OCI-LY7 (cell line): ENCODE measurements around the gene RPL10. TPM values are rescaled to one million over a fixed set of nuclear protein-coding genes. Genes with fewer than 3 reads are reported as not detected.
A peak's percentile ranks its signal among the peaks of the same experiment; 100 is the strongest.

Experiments
- BruUV-seq: library from RNA; stranded (reverse); fragments of 400-500 nt; replicated peaks from 2 replicates; lab custom pipeline; 2021; lab: Mats Ljungman, UMichigan
- CTCF ChIA-PET: fragments of 300-600 bp; sonication (Branson Sonifier 250); formaldehyde crosslinking; loops from one replicate; lab custom pipeline; 2022; ENCODE audit warnings: antibody characterized with exemption; ENCODE audit not compliant: unreplicated experiment; lab: Charles Lee
- POLR2A ChIA-PET: fragments of 300-600 bp; sonication (Branson Sonifier 250); formaldehyde crosslinking; loops from one replicate; lab custom pipeline; 2022; ENCODE audit warnings: antibody characterized with exemption; lab: Charles Lee
- DNase-seq: peaks from one replicate; pipeline ENCODE4 v3.0.0-alpha.2; 2015; ENCODE audit warnings: low spot score
- H2AFZ ChIP-seq: fragments of 200-600 bp; sonication (generic), shearing (Covaris generic); 2 replicates; pipeline ENCODE4 v1.6.1; 2014; ENCODE audit warnings: mild to moderate bottlenecking, antibody characterized with exemption, low read length, moderate library complexity
- H3K27ac ChIP-seq: fragments of 200-600 bp; sonication (generic); 2 replicates; pipeline ENCODE4 v1.5.1; 2014; ENCODE audit warnings: mixed run types, low read depth, mild to moderate bottlenecking, moderate library complexity, low read length, inconsistent platforms; ENCODE audit not compliant: poor library complexity, severe bottlenecking
- H3K36me3 ChIP-seq: fragments of 200-600 bp; sonication (generic); 2 replicates; pipeline ENCODE4 v1.6.1; 2014; ENCODE audit warnings: mild to moderate bottlenecking, antibody characterized with exemption, low read length, moderate library complexity, mixed read lengths; ENCODE audit not compliant: insufficient read depth
- H3K4me1 ChIP-seq: fragments of 200-600 bp; sonication (generic); 2 replicates; pipeline ENCODE4 v1.5.1; 2014; ENCODE audit warnings: mild to moderate bottlenecking, low read length; ENCODE audit not compliant: insufficient read depth, poor library complexity, severe bottlenecking
- H3K4me2 ChIP-seq: fragments of 200-600 bp; sonication (generic); 2 replicates; pipeline ENCODE4 v1.6.1; 2014; ENCODE audit warnings: mild to moderate bottlenecking, low read length
- H3K4me3 ChIP-seq: fragments of 200-600 bp; sonication (generic); 2 replicates; pipeline ENCODE4 v1.5.1; 2014; ENCODE audit warnings: mild to moderate bottlenecking, low read depth, low read length; ENCODE audit not compliant: poor library complexity, severe bottlenecking
- H3K79me2 ChIP-seq: fragments of 200-600 bp; sonication (generic); 2 replicates; pipeline ENCODE4 v1.6.1; 2016; ENCODE audit warnings: low read depth, mild to moderate bottlenecking, low read length, moderate library complexity, mixed read lengths; ENCODE audit not compliant: insufficient read depth
- H3K9me2 ChIP-seq: fragments of 200-600 bp; sonication (generic); 2 replicates; pipeline ENCODE4 v1.6.1; 2016; ENCODE audit warnings: mild to moderate bottlenecking, low read length, mixed read lengths; ENCODE audit not compliant: insufficient read depth
- H3K9me3 ChIP-seq: fragments of 200-600 bp; sonication (generic); 2 replicates; pipeline ENCODE4 v1.6.1; 2014; ENCODE audit warnings: mild to moderate bottlenecking, mixed run types, low read length, mixed read lengths
- H4K20me1 ChIP-seq: fragments of 200-600 bp; sonication (generic); 2 replicates; pipeline ENCODE4 v1.6.1; 2014; ENCODE audit warnings: mild to moderate bottlenecking, antibody characterized with exemption, low read length, moderate library complexity, mixed read lengths; ENCODE audit not compliant: insufficient read depth
- CTCF ChIP-seq: fragments of 200-600 bp; sonication (generic); conservative IDR thresholded peaks from 2 replicates; pipeline ENCODE4 v1.5.1; 2014; ENCODE audit warnings: mild to moderate bottlenecking, antibody characterized with exemption, low read length, moderate library complexity, mixed read lengths
- EZH2phosphoT487 ChIP-seq: fragments of 200-600 bp; sonication (generic); IDR thresholded peaks from 2 replicates; pipeline ENCODE4 v1.6.1; 2018; ENCODE audit warnings: low read depth, borderline replicate concordance, mild to moderate bottlenecking, mixed run types, antibody characterized with exemption, low read length, moderate library complexity, mixed read lengths
- intact Hi-C: fragments of 100-400 bp; cut with micrococcal nuclease; formaldehyde crosslinking; loops from one replicate; pipeline ENCODE4 v1.10.0; 2022; ENCODE audit not compliant: unreplicated experiment
- total RNA-seq, 2 experiments: library from RNA; depleted of rRNA in 1 of 2; stranded (reverse); fragments of >200 nt in 1 of 2; shearing (Covaris generic) in 1 of 2; gene quantifications; 2 replicates each; pipeline ENCODE4 v1.2.3, GENCODE V29; 2014 to 2022

The RPL10 gene
- total RNA-seq, 2 experiments from 2014 or later, result 2,447 to 4,261 TPM

DNA sequence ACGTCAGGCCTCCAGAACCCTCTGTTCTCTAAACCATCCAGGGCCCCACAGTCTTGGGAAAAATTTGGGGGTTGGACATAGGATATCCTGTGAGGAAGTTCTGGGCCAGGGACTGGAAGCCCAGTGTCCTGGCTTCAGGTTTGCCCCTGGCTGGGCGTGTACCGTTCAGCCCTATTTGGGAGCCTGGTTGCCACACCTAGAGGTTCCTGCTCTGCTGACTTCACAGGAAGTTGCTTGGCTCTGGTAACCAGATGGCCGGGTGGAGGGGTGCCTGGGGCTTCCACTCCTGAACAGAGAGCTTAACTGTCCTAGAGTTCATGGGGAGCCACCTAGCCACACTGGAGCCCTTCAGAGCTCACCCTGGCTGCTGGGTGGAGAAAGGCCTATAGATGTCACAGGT, 14.3 kb downstream of the RPL10 start:
- POLR2A ChIA-PET, result interaction anchor here (1.0 to 1.3 kb wide), 7 partner anchors 8 to 124 kb away, joined by 3 to 7 read pairs (median 3); partner anchors contain the start of gene SLC10A3
- no TSS peak for BruUV-seq
- H2AFZ ChIP-seq, result peak overlapping the region; percentile 10; the same call in 1 of the 2 replicates

DNA sequence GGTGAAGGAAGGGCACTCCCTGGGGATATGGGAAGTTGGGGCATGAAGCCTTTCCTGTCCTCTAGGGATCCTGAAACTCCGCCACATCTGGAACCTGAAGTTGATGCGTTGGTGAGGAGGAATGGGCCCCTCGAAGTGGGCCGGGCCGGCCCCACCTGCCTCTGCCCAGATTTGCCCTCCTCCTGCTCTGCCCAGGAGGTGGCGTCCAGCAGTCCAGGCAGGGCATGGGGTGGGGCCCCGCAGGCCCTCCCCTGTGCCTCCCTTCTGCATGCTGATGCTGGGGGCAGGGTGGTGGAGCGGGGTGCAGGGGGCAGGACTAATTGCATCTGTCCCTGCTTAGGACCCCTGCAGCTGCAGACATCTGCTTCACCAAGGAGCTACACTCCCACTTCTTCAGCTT, 15.0 kb downstream of the RPL10 start:
- Histone ChIP-seq H3K79me2 (no peaks in the 10 kb centered on the region), H3K9me3 (no peaks in the 10 kb centered on the region), H4K20me1 (no peaks in the 10 kb centered on the region), H3K9me2 (no peaks in the 10 kb centered on the region), H3K27ac (peak overlapping the region; percentile 80), H3K4me2 (peak overlapping the region; percentile 92; the same call in 1 of the 2 replicates), H3K4me1 (peaks cover 24% of the 10 kb centered on the region), H3K36me3 (peaks cover 14% of the 10 kb centered on the region), H3K4me3 (peak overlapping the region; percentile 91), H2AFZ (no peak overlapping the region)
- intact Hi-C loops, result loop anchor here (5.0 kb wide), 1 partner anchor 69 kb away; no protein-coding TSS in a partner anchor
- CTCF ChIA-PET, result no interaction called here
- POLR2A ChIA-PET, result interaction anchor here (0.6 to 1.3 kb wide), 3 partner anchors 14 to 123 kb away, joined by 3 to 4 read pairs (median 4); no protein-coding TSS in a partner anchor
- no peak for DNase-seq
- TF ChIP-seq CTCF (no peak), EZH2phosphoT487 (no peak)
- no TSS peak for BruUV-seq

More for the DNA sequence above, 14.3 kb downstream of the RPL10 start:
- CTCF ChIA-PET, result no interaction called here
- H3K36me3 ChIP-seq, result peaks cover 14% of the 10 kb centered on the region
- DNase-seq, result peak; percentile 66
- H3K9me3 ChIP-seq, result no peaks in the 10 kb centered on the region
- H3K4me1 ChIP-seq, result peaks cover 24% of the 10 kb centered on the region
- H3K4me3 ChIP-seq, result peak overlapping the region; percentile 91
- TF ChIP-seq EZH2phosphoT487, result no peak
- H3K27ac ChIP-seq, result peak overlapping the region; percentile 80
- intact Hi-C loops, result loop anchor here (1.0 to 5.0 kb wide), 2 partner anchors 24 to 70 kb away; no protein-coding TSS in a partner anchor
- H4K20me1 ChIP-seq, result no peaks in the 10 kb centered on the region
- no peaks in the 10 kb centered on the region for H3K79me2 ChIP-seq
- H3K9me2 ChIP-seq, result no peaks in the 10 kb centered on the region
- peak overlapping the region; percentile 92 for H3K4me2 ChIP-seq

- ChIA-PET CTCF (no interaction called here), POLR2A (no interaction called here)
- no peak overlapping the region for H2AFZ ChIP-seq
- H3K27ac ChIP-seq, result no peak overlapping the region
- H3K4me2 ChIP-seq, result no peak overlapping the region
- TF ChIP-seq EZH2phosphoT487, result no peak
- no peak for TF ChIP-seq CTCF
- H3K36me3 ChIP-seq, result peaks cover 14% of the 10 kb centered on the region
- no TSS peak for BruUV-seq
- intact Hi-C loops, result no loop called here
- no peaks in the 10 kb centered on the region for H3K9me2 ChIP-seq
- peaks cover 10% of the 10 kb centered on the region for H3K4me1 ChIP-seq
- no peaks in the 10 kb centered on the region for H4K20me1 ChIP-seq
- H3K9me3 ChIP-seq, result no peaks in the 10 kb centered on the region
- DNase-seq, result no peak
- no peaks in the 10 kb centered on the region for H3K79me2 ChIP-seq
- H3K4me3 ChIP-seq, result no peak overlapping the region
These were observed 19.0 kb downstream of the RPL10 start for GRCh38 chrX:154417157-154417556.
